NCI-H2196 treated with DMSO at 0.1 percent for 48 hours (cell line): ENCODE results near the gene HOXB9.
A peak's percentile ranks its signal among the peaks of the same experiment; 100 is the strongest.

Experiments used
- DNase-seq: peaks from one replicate; lab custom pipeline; 2025; ENCODE audit not compliant: unreplicated experiment; lab: John Stamatoyannopoulos, UW

Gene HOXB9

GRCh38 chr17:48626245-48627117 is at the start of gene HOXB9:
TSS of gene HOXB9 (minus strand) at chr17:48626358. CDS start at chr17:48626269, 89 bp downstream.
- no peak for DNase-seq

- no peak for DNase-seq
Observed at GRCh38 chr17:48672340-48672739, 46.2 kb upstream of the HOXB9 start.

- peak; percentile 53 for DNase-seq
Observed at GRCh38 chr17:48671697-48672171, 45.6 kb upstream of the HOXB9 start.

- DNase-seq, result no peak
Observed at GRCh38 chr17:48663134-48663924, 37.2 kb upstream of the HOXB9 start.

GRCh38 chr17:48655913-48656312 is 29.8 kb upstream of the HOXB9 start:
- DNase-seq, result no peak

GRCh38 chr17:48649741-48650140 is 23.6 kb upstream of the HOXB9 start:
- DNase-seq, result no peak

GRCh38 chr17:48647963-48648245 is 21.7 kb upstream of the HOXB9 start:
- no peak for DNase-seq

GRCh38 chr17:48647103-48647962 is 21.2 kb upstream of the HOXB9 start:
- DNase-seq, result no peak

GRCh38 chr17:48646183-48647102 is 20.3 kb upstream of the HOXB9 start:
- no peak for DNase-seq

- DNase-seq, result no peak
Observed at GRCh38 chr17:48645639-48646182, 19.6 kb upstream of the HOXB9 start.

GRCh38 chr17:48644910-48645557 is 18.9 kb upstream of the HOXB9 start:
- DNase-seq, result no peak

GRCh38 chr17:48644159-48644558 is 18.0 kb upstream of the HOXB9 start:
- DNase-seq, result no peak

GRCh38 chr17:48643697-48644012 is 17.5 kb upstream of the HOXB9 start:
- DNase-seq, result no peak

- DNase-seq, result no peak
Observed at GRCh38 chr17:48642843-48643696, 16.9 kb upstream of the HOXB9 start.

GRCh38 chr17:48642059-48642842 is 16.1 kb upstream of the HOXB9 start:
- DNase-seq, result no peak

GRCh38 chr17:48641541-48642058 is 15.4 kb upstream of the HOXB9 start:
- no peak for DNase-seq

- DNase-seq, result no peak
Observed at GRCh38 chr17:48640858-48641180, 14.7 kb upstream of the HOXB9 start.
